Measurements from ENCODE around the gene PIM2.
A peak's percentile ranks its signal among the peaks of the same experiment; 100 is the strongest.

PIM2 gene

DNA sequence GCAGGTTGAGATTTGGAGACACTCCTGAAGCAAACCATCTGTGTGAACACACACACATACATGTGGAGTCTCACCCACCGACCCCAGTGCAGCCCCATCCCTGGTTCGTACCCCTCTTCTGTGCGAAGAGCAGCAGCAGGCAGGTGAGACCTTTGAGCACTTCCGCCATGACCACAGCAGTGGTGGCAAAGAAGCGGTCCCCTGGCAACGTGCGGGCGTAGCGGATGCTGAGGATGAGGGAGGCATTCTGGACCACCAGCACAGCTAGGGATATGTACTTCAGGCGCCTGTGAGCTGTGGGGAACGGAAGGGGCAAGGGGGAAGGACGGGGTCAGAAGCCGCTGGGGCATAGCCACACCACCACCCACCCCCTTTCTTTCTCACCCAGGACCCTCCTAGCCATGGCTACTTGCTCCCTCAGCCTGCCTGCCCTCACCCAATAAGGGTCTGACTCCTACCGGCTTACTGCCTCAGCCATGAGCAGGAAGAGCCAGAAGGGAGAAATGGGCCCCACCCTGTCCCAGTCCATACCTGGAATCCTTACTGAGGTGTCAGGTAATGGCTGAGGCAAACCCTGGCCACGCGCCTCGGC lies 9.0 kb downstream of the PIM2 start:
- peak overlapping the region; percentile 33 for H3K4me2 ChIP-seq (ENCODE audit: low read length, poor library complexity, severe bottlenecking)
- no peak overlapping the region for H4K91ac ChIP-seq (ENCODE audit: low read length)
- H2BK120ac ChIP-seq (ENCODE audit: low read depth, low read length) = no peak overlapping the region
- H3K4ac ChIP-seq (ENCODE audit: low read depth in 1 of 2, low read length in 2 of 2) = no peak overlapping the region
- H4K8ac ChIP-seq (ENCODE audit: low read length) = peak overlapping the region; percentile 1
- H2BK5ac ChIP-seq (ENCODE audit: low read depth, low read length, poor library complexity, severe bottlenecking) = no peak overlapping the region
- H3K27ac ChIP-seq (ENCODE audit: low read length, poor library complexity, severe bottlenecking) = no peak overlapping the region
- no peak for DNase-seq
- H3K4me3 ChIP-seq (ENCODE audit: insufficient read depth in 1 of 2, low read depth in 1 of 2, low read length in 2 of 2) = peak overlapping the region in 1 of 2 experiments; percentile 88
- peaks cover 3% of the 10 kb centered on the region for H3K9me3 ChIP-seq (ENCODE audit: control insufficient read depth, low read length)
- no peak overlapping the region for H3K23ac ChIP-seq (ENCODE audit: low read length in 2 of 2)
- peaks cover 10% of the 10 kb centered on the region for H3K79me1 ChIP-seq (replicated peaks; ENCODE audit: low read length, poor library complexity, severe bottlenecking)
- H3K14ac ChIP-seq (ENCODE audit: low read length in 2 of 2) = no peak overlapping the region
- no peak overlapping the region for H3K18ac ChIP-seq (ENCODE audit: low read depth in 1 of 2, low read length in 2 of 2)
- H2BK12ac ChIP-seq (ENCODE audit: low read length in 2 of 2) = no peak overlapping the region
- peak overlapping the region; percentile 93 for H3K9ac ChIP-seq (ENCODE audit: low read length)
- no peak overlapping the region for H2AK5ac ChIP-seq (ENCODE audit: low read length, severe bottlenecking)
- H2BK15ac ChIP-seq (ENCODE audit: low read depth, poor library complexity, severe bottlenecking) = no peak overlapping the region
- WGBS = over 99% methylated on average over 9 of the region's 17 CpGs
- no peaks in the 10 kb centered on the region for H3K27me3 ChIP-seq (ENCODE audit: control insufficient read depth in 1 of 2, insufficient read depth in 1 of 2, low read length in 2 of 2)
- H3K4me1 ChIP-seq (ENCODE audit: control insufficient read depth, insufficient read depth, low read depth, low read length) = peaks cover 7% of the 10 kb centered on the region
- peaks cover 28 to 36% of the 10 kb centered on the region in 2 experiments for H3K36me3 ChIP-seq (ENCODE audit: control insufficient read depth in 1 of 2, insufficient read depth in 2 of 2, low read depth in 1 of 2, low read length in 2 of 2)
- no peak overlapping the region for H2AFZ ChIP-seq (ENCODE audit: low read depth, low read length)

DNA sequence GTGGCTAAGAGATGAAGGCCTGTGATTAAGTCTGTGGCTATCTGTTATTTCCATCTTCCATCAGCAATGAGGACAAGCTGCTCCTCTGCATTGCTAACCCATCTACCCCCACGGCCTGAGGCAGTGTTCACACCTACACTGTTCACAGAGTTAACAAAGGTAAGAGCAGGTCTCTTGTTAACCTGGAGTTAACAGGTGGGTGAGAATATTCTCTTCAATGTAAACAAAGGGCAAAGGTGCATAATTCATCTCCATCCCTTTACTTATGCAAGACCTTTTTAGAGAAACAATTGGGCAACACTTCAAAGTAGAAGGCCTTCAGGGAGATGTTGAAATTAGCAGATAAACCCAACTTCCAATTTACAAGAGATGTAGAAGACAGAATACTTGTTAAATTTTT lies 10.2 kb downstream of the PIM2 start:
- Histone ChIP-seq H3K36me3 (ENCODE audit: control insufficient read depth in 1 of 2, insufficient read depth in 2 of 2, low read depth in 1 of 2, low read length in 2 of 2) (peaks cover 31 to 38% of the 10 kb centered on the region in 2 experiments), H4K8ac (ENCODE audit: low read length) (no peak overlapping the region), H3K18ac (ENCODE audit: low read depth in 1 of 2, low read length in 2 of 2) (no peak overlapping the region), H2BK5ac (ENCODE audit: low read depth, low read length, poor library complexity, severe bottlenecking) (no peak overlapping the region), H3K79me1 (replicated peaks; ENCODE audit: low read length, poor library complexity, severe bottlenecking) (peaks cover 5% of the 10 kb centered on the region), H2AFZ (ENCODE audit: low read depth, low read length) (no peak overlapping the region), H2BK15ac (ENCODE audit: low read depth, poor library complexity, severe bottlenecking) (no peak overlapping the region), H2BK120ac (ENCODE audit: low read depth, low read length) (no peak overlapping the region), H3K27me3 (ENCODE audit: control insufficient read depth in 1 of 2, insufficient read depth in 1 of 2, low read length in 2 of 2) (no peaks in the 10 kb centered on the region), H3K4me2 (ENCODE audit: low read length, poor library complexity, severe bottlenecking) (no peak overlapping the region), H3K14ac (ENCODE audit: low read length in 2 of 2) (no peak overlapping the region), H3K9ac (ENCODE audit: low read length) (no peak overlapping the region), H3K4me3 (ENCODE audit: insufficient read depth in 1 of 2, low read depth in 1 of 2, low read length in 2 of 2) (no peak overlapping the region), H3K23ac (ENCODE audit: low read length in 2 of 2) (no peak overlapping the region), H3K9me3 (ENCODE audit: control insufficient read depth, low read length) (peaks cover 3% of the 10 kb centered on the region), H2AK5ac (ENCODE audit: low read length, severe bottlenecking) (no peak overlapping the region), H4K91ac (ENCODE audit: low read length) (no peak overlapping the region), H3K4me1 (ENCODE audit: control insufficient read depth, insufficient read depth, low read depth, low read length) (peaks cover 7% of the 10 kb centered on the region), H2BK12ac (ENCODE audit: low read length in 2 of 2) (no peak overlapping the region), H3K4ac (ENCODE audit: low read depth in 1 of 2, low read length in 2 of 2) (no peak overlapping the region), H3K27ac (ENCODE audit: low read length, poor library complexity, severe bottlenecking) (no peak overlapping the region)
- no CpG with 5 or more reads among the region's 1 CpG for WGBS
- DNase-seq = no peak

DNA sequence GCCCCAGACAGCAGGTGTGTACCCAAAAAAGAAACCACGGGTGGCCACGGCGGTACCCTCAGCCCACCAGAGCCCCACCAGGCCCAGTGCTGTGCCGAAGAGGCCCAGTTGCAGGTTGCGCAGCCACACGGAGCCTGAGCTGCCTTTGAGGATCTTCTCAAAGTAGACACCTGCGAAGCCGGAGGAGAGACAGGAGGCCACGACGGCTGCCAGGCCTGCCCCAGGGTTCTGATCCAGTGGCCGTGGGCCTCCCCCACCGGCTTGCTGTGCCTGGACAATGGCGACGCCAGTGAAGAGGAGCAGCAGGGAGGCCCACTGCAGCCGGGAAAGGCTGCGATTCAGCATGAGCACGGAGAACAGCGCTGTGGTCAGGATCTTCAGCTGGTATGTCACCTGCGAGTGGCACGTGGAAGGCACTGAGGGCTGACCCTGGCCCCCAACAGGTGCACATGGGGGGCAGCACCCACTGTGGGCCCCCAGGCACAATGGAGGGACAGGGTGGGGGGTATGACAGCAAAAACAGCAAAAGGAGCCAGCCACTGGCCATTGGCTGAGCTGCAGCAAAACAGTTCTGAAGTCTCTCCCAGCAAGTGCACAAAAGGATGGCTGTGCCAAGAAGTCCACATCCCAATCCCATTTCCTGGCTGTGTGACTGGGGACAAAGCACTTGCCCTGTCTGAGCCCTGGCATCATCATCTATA lies 13.6 kb downstream of the PIM2 start:
- no peak overlapping the region for H4K91ac ChIP-seq (ENCODE audit: low read length)
- H2BK5ac ChIP-seq (ENCODE audit: low read depth, low read length, poor library complexity, severe bottlenecking) = no peak overlapping the region
- no peak overlapping the region for H3K4me3 ChIP-seq (ENCODE audit: insufficient read depth in 1 of 2, low read depth in 1 of 2, low read length in 2 of 2)
- no peaks in the 10 kb centered on the region for H3K27me3 ChIP-seq (ENCODE audit: control insufficient read depth in 1 of 2, insufficient read depth in 1 of 2, low read length in 2 of 2)
- H2AFZ ChIP-seq (ENCODE audit: low read depth, low read length) = no peak overlapping the region
- H2BK12ac ChIP-seq (ENCODE audit: low read length in 2 of 2) = no peak overlapping the region
- H3K18ac ChIP-seq (ENCODE audit: low read depth in 1 of 2, low read length in 2 of 2) = no peak overlapping the region
- no peak overlapping the region for H3K4me2 ChIP-seq (ENCODE audit: low read length, poor library complexity, severe bottlenecking)
- peaks cover 58 to 65% of the 10 kb centered on the region in 2 experiments for H3K36me3 ChIP-seq (ENCODE audit: control insufficient read depth in 1 of 2, insufficient read depth in 2 of 2, low read depth in 1 of 2, low read length in 2 of 2)
- no peak overlapping the region for H3K14ac ChIP-seq (ENCODE audit: low read length in 2 of 2)
- 96% methylated on average over 20 of the region's 20 CpGs for WGBS
- H3K23ac ChIP-seq (ENCODE audit: low read length in 2 of 2) = no peak overlapping the region
- no peak overlapping the region for H3K9ac ChIP-seq (ENCODE audit: low read length)
- H3K4me1 ChIP-seq (ENCODE audit: control insufficient read depth, insufficient read depth, low read depth, low read length) = peaks cover 10% of the 10 kb centered on the region
- H2AK5ac ChIP-seq (ENCODE audit: low read length, severe bottlenecking) = no peak overlapping the region
- H2BK15ac ChIP-seq (ENCODE audit: low read depth, poor library complexity, severe bottlenecking) = no peak overlapping the region
- H2BK120ac ChIP-seq (ENCODE audit: low read depth, low read length) = no peak overlapping the region
- no peaks in the 10 kb centered on the region for H3K9me3 ChIP-seq (ENCODE audit: control insufficient read depth, low read length)
- no peak overlapping the region for H3K4ac ChIP-seq (ENCODE audit: low read depth in 1 of 2, low read length in 2 of 2)
- H4K8ac ChIP-seq (ENCODE audit: low read length) = no peak overlapping the region
- DNase-seq = no peak
- peaks cover 8% of the 10 kb centered on the region for H3K79me1 ChIP-seq (replicated peaks; ENCODE audit: low read length, poor library complexity, severe bottlenecking)
- H3K27ac ChIP-seq (ENCODE audit: low read length, poor library complexity, severe bottlenecking) = no peak overlapping the region

DNA sequence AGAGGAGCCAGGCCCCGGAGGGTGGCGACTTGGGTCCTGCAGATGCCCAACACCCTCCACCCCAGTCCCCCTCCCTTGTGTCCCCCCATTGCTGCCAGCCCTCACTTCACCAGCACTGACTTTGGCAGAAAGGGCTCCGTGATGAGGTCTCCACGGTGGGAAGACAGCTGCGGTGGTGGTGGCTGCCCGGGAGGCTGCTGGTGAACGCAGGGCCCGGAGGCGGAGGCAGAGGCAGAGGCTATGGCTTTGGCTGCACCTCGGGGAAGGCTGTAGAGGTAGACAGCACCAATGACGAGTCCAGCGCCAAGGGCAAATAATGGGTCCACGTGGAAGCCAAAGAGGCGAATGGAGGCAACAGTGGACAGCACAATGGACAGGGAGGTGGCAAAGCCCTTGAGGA lies 14.2 kb downstream of the PIM2 start:
- Histone ChIP-seq H4K91ac (ENCODE audit: low read length) (no peak overlapping the region), H3K4me3 (ENCODE audit: insufficient read depth in 1 of 2, low read depth in 1 of 2, low read length in 2 of 2) (no peak overlapping the region), H3K27me3 (ENCODE audit: control insufficient read depth in 1 of 2, insufficient read depth in 1 of 2, low read length in 2 of 2) (no peaks in the 10 kb centered on the region), H3K23ac (ENCODE audit: low read length in 2 of 2) (no peak overlapping the region), H3K36me3 (ENCODE audit: control insufficient read depth in 1 of 2, insufficient read depth in 2 of 2, low read depth in 1 of 2, low read length in 2 of 2) (peaks cover 60 to 61% of the 10 kb centered on the region in 2 experiments), H3K14ac (ENCODE audit: low read length in 2 of 2) (no peak overlapping the region), H3K4me2 (ENCODE audit: low read length, poor library complexity, severe bottlenecking) (no peak overlapping the region), H3K9me3 (ENCODE audit: control insufficient read depth, low read length) (no peaks in the 10 kb centered on the region), H2AFZ (ENCODE audit: low read depth, low read length) (no peak overlapping the region), H2BK5ac (ENCODE audit: low read depth, low read length, poor library complexity, severe bottlenecking) (no peak overlapping the region), H2BK15ac (ENCODE audit: low read depth, poor library complexity, severe bottlenecking) (no peak overlapping the region), H2AK5ac (ENCODE audit: low read length, severe bottlenecking) (no peak overlapping the region), H2BK12ac (ENCODE audit: low read length in 2 of 2) (no peak overlapping the region), H3K27ac (ENCODE audit: low read length, poor library complexity, severe bottlenecking) (no peak overlapping the region), H4K8ac (ENCODE audit: low read length) (no peak overlapping the region), H3K9ac (ENCODE audit: low read length) (no peak overlapping the region), H3K18ac (ENCODE audit: low read depth in 1 of 2, low read length in 2 of 2) (no peak overlapping the region), H3K4ac (ENCODE audit: low read depth in 1 of 2, low read length in 2 of 2) (no peak overlapping the region), H3K4me1 (ENCODE audit: control insufficient read depth, insufficient read depth, low read depth, low read length) (peaks cover 4% of the 10 kb centered on the region), H3K79me1 (replicated peaks; ENCODE audit: low read length, poor library complexity, severe bottlenecking) (peaks cover 8% of the 10 kb centered on the region), H2BK120ac (ENCODE audit: low read depth, low read length) (no peak overlapping the region)
- WGBS = 97% methylated on average over 14 of the region's 14 CpGs
- no peak for DNase-seq
